GM12878 (cell line): Measurements from ENCODE around the gene KBTBD4. TPM values are rescaled to one million over a fixed set of nuclear protein-coding genes. Genes with fewer than 3 reads are reported as not detected.

Experiments
- ATF7 ChIP-seq: fragments of 450-650 bp; IDR thresholded peaks from 2 replicates; pipeline ENCODE4 v1.6.1; 2016; ENCODE audit warnings: low read depth, mild to moderate bottlenecking
- BACH1 ChIP-seq: fragments of 450-650 bp; IDR thresholded peaks from 2 replicates; pipeline ENCODE4 v1.6.1; 2017; ENCODE audit warnings: mild to moderate bottlenecking, borderline replicate concordance
- ETV6 ChIP-seq, 2 experiments: fragments of 450-650 bp in 1 of 2; IDR thresholded peaks in 1 of 2; conservative IDR thresholded peaks in 1 of 2; 2 replicates each; pipeline ENCODE4 v1.6.1; 2014; ENCODE audit warnings: antibody characterized with exemption in 1 of 2, borderline replicate concordance in 1 of 2, low read depth in 1 of 2, mild to moderate bottlenecking in 1 of 2, moderate library complexity in 1 of 2
- MTA2 ChIP-seq: fragments of 450-650 bp; IDR thresholded peaks from 2 replicates; pipeline ENCODE4 v1.6.1; 2016; ENCODE audit warnings: low read depth, mild to moderate bottlenecking, moderate library complexity
- MYB ChIP-seq: fragments of 150-350 bp; IDR thresholded peaks from 2 replicates; pipeline ENCODE4 v1.6.1; 2014; ENCODE audit warnings: mild to moderate bottlenecking, low read depth, low read length, borderline replicate concordance
- NFYA ChIP-seq: IDR thresholded peaks from 2 replicates; pipeline ENCODE4 v1.6.1; 2011; ENCODE audit warnings: low read depth, mild to moderate bottlenecking, low read length, improper control_type of control experiment, borderline replicate concordance
- NFYB ChIP-seq: IDR thresholded peaks from 2 replicates; pipeline ENCODE4 v1.6.1; 2011; ENCODE audit warnings: low read depth, mild to moderate bottlenecking, low read length, improper control_type of control experiment, moderate library complexity; ENCODE audit not compliant: insufficient read depth
- NR2F1 ChIP-seq: fragments of 450-650 bp; conservative IDR thresholded peaks from 2 replicates; pipeline ENCODE4 v1.6.1; 2017; ENCODE audit warnings: mild to moderate bottlenecking
- PAX8 ChIP-seq: fragments of 450-650 bp; IDR thresholded peaks from 2 replicates; pipeline ENCODE4 v1.6.1; 2017; ENCODE audit warnings: mild to moderate bottlenecking, moderate library complexity
- PML ChIP-seq: IDR thresholded peaks from 2 replicates; pipeline ENCODE4 v1.6.1; 2012; ENCODE audit warnings: low read length, inconsistent platforms
- POLR2AphosphoS2 ChIP-seq: IDR thresholded peaks from 2 replicates; pipeline ENCODE4 v1.6.1; 2011; ENCODE audit warnings: low read depth, mild to moderate bottlenecking, low read length, improper control_type of control experiment, moderate library complexity
- RAD51 ChIP-seq: fragments of 450-650 bp; IDR thresholded peaks from 2 replicates; pipeline ENCODE4 v1.6.1; 2016; ENCODE audit warnings: moderate library complexity, mild to moderate bottlenecking, inconsistent platforms
- SMC3 ChIP-seq: IDR thresholded peaks from 2 replicates; pipeline ENCODE4 v1.6.1; 2011; ENCODE audit warnings: low read length, improper control_type of control experiment, borderline replicate concordance
- SREBF2 ChIP-seq: IDR thresholded peaks from 2 replicates; pipeline ENCODE4 v1.6.1; 2012; ENCODE audit warnings: mild to moderate bottlenecking, low read length
- STAT3 ChIP-seq: IDR thresholded peaks from 2 replicates; pipeline ENCODE4 v1.6.1; 2011; ENCODE audit warnings: low read depth, low read length, improper control_type of control experiment
- SUPT20H ChIP-seq: IDR thresholded peaks from 2 replicates; pipeline ENCODE4 v1.6.1; 2011; ENCODE audit warnings: low read depth, mild to moderate bottlenecking, low read length, moderate library complexity, borderline replicate concordance; ENCODE audit not compliant: control insufficient read depth
- TCF7 ChIP-seq: IDR thresholded peaks from 2 replicates; pipeline ENCODE4 v1.6.1; 2014; ENCODE audit warnings: antibody characterized with exemption, borderline replicate concordance
- YY1 ChIP-seq: IDR thresholded peaks from 2 replicates; pipeline ENCODE4 v1.6.1; 2011; ENCODE audit warnings: low read depth, mild to moderate bottlenecking, low read length
- ZNF24 ChIP-seq: fragments of 450-650 bp; IDR thresholded peaks from 2 replicates; pipeline ENCODE4 v1.6.1; 2017; ENCODE audit warnings: antibody characterized with exemption, mild to moderate bottlenecking
- polyA plus RNA-seq, 11 experiments: library from polyadenylated mRNA; depleted of rRNA in 4 of 11; unstranded in 6 of 11; stranded (reverse) in 5 of 11; fragments of >200 nt; fragmentation: Nextera tagmentation in 4 of 11; fragmentation: Illumina TruSeq in 1 of 11; extraction: Ambion mirVana in 4 of 11; extraction: Trizol in 1 of 11; gene quantifications; 1 replicate in 1 of 11; 2 replicates in 10 of 11; pipeline versions ENCODE4 v1.2.1 to v1.2.3, GENCODE V29; 2011 to 2016; ENCODE audit warnings: inconsistent platforms in 2 of 11, missing spikeins in 2 of 11, low read depth in 1 of 11
- total RNA-seq, 4 experiments: library from RNA; depleted of rRNA in 3 of 4; stranded (reverse); fragments of >200 nt in 3 of 4; fragmentation: Illumina TruSeq in 1 of 4; extraction: Trizol in 1 of 4; gene quantifications; 2 replicates each; pipeline versions ENCODE4 v1.2.1 to v1.2.3, GENCODE V29; 2013 to 2021
- TF ChIP-seq, protein P1 (sequence below): IDR thresholded peaks from 2 replicates; pipeline ENCODE4 v1.6.1; 2012; ENCODE audit warnings: mild to moderate bottlenecking, low read depth, low read length
- TF ChIP-seq, protein P2 (sequence below): IDR thresholded peaks from 2 replicates; pipeline ENCODE4 v1.6.1; 2011; ENCODE audit warnings: borderline replicate concordance, low read depth, mild to moderate bottlenecking, moderate library complexity, mixed read lengths, low read length; ENCODE audit not compliant: insufficient read depth; ENCODE audit errors: extremely low read length
- TF ChIP-seq, protein P3 (sequence below): IDR thresholded peaks from 2 replicates; pipeline ENCODE4 v1.6.1; 2011; ENCODE audit warnings: mild to moderate bottlenecking, low read depth, low read length, moderate library complexity; ENCODE audit not compliant: insufficient replicate concordance

Gene KBTBD4
- total and polyA plus RNA-seq, 10 of the 15 experiments (the other 5 are each of a cell fraction or from before 2014, with no cell fraction given) = 18.4 to 46.4 (median 25.7) TPM

DNA sequence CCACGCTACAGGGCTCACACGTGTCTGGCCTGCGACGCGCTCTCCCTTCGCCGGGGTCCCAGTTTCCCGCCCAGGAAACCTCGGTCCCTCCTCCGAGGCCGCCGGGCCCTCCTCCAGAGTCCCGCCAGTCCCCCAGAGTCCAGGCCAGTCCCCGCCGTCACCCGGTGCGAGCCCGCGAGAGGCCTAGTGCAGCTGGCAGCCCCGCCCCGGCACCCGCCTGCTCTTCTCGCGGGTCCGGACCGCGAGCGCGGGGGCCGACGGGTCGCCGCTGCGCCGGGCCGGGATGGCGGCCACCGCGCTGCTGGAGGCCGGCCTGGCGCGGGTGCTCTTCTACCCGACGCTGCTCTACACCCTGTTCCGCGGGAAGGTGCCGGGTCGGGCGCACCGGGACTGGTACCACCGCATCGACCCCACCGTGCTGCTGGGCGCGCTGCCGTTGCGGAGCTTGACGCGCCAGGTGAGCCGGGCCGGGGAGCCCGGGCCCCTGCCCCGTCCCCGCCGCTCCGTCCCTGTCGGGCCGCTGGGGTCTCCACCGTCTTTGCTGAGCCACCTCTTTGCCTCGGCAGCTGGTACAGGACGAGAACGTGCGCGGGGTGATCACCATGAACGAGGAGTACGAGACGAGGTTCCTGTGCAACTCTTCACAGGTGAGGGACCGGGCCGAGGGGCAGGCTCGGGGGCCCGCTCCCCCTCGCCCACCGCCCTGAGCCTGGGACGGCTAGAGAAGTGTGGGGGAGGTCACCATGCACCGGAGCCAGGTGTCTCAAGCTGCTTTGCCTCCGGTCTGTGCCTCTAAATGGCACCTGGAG is 13.2 kb downstream of the KBTBD4 start, which contains the start of gene PTPMT1 (continued):
- TF ChIP-seq, protein P1, sequence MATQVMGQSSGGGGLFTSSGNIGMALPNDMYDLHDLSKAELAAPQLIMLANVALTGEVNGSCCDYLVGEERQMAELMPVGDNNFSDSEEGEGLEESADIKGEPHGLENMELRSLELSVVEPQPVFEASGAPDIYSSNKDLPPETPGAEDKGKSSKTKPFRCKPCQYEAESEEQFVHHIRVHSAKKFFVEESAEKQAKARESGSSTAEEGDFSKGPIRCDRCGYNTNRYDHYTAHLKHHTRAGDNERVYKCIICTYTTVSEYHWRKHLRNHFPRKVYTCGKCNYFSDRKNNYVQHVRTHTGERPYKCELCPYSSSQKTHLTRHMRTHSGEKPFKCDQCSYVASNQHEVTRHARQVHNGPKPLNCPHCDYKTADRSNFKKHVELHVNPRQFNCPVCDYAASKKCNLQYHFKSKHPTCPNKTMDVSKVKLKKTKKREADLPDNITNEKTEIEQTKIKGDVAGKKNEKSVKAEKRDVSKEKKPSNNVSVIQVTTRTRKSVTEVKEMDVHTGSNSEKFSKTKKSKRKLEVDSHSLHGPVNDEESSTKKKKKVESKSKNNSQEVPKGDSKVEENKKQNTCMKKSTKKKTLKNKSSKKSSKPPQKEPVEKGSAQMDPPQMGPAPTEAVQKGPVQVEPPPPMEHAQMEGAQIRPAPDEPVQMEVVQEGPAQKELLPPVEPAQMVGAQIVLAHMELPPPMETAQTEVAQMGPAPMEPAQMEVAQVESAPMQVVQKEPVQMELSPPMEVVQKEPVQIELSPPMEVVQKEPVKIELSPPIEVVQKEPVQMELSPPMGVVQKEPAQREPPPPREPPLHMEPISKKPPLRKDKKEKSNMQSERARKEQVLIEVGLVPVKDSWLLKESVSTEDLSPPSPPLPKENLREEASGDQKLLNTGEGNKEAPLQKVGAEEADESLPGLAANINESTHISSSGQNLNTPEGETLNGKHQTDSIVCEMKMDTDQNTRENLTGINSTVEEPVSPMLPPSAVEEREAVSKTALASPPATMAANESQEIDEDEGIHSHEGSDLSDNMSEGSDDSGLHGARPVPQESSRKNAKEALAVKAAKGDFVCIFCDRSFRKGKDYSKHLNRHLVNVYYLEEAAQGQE = no peak; the same call in 1 of the 2 replicates
- no peak for TF ChIP-seq MYB
- no peak for TF ChIP-seq PML
- peak; percentile 74 for TF ChIP-seq NR2F1
- no peak for TF ChIP-seq NFYA
- TF ChIP-seq RAD51 = no peak
- no peak for TF ChIP-seq TCF7
- TF ChIP-seq, protein P2, sequence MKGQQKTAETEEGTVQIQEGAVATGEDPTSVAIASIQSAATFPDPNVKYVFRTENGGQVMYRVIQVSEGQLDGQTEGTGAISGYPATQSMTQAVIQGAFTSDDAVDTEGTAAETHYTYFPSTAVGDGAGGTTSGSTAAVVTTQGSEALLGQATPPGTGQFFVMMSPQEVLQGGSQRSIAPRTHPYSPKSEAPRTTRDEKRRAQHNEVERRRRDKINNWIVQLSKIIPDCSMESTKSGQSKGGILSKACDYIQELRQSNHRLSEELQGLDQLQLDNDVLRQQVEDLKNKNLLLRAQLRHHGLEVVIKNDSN = no peak
- peak; percentile 72; the same call in 1 of the 2 replicates for TF ChIP-seq BACH1
- TF ChIP-seq, protein P3, sequence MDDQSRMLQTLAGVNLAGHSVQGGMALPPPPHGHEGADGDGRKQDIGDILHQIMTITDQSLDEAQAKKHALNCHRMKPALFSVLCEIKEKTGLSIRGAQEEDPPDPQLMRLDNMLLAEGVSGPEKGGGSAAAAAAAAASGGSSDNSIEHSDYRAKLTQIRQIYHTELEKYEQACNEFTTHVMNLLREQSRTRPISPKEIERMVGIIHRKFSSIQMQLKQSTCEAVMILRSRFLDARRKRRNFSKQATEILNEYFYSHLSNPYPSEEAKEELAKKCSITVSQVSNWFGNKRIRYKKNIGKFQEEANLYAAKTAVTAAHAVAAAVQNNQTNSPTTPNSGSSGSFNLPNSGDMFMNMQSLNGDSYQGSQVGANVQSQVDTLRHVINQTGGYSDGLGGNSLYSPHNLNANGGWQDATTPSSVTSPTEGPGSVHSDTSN = no peak
- TF ChIP-seq NFYB = no peak
- TF ChIP-seq ATF7 = no peak
- TF ChIP-seq ZNF24 = no peak
- no peak for TF ChIP-seq STAT3
- TF ChIP-seq SREBF2 = no peak
- no peak for TF ChIP-seq PAX8
- no peak for TF ChIP-seq SUPT20H
- TF ChIP-seq SMC3 = no peak
- TF ChIP-seq MTA2 = no peak
- no peak for TF ChIP-seq ETV6 (conservative IDR thresholded peaks at IDR 0.05 in 1 of 2, IDR thresholded peaks at IDR 0.05 in 1 of 2; ENCODE audit: borderline replicate concordance in 1 of 2, low read depth in 1 of 2)
- peak; percentile 95 for TF ChIP-seq YY1
- TF ChIP-seq POLR2AphosphoS2 = no peak; the same call in 1 of the 2 replicates
